Cerebellar nuclear complex (tissue), 1 donor: Measurements from ENCODE around the gene BRAP.
"Not testable (repeated sequence)": the region's sequence is repeated elsewhere in the genome, so short reads cannot be mapped to it uniquely, and the experiment has no call there.

Experiments used
- DNase-seq, 2 experiments: peaks; one replicate each; lab custom pipeline; 2025; lab: John Stamatoyannopoulos, UW

Gene BRAP

GRCh38 chr12:111677186-111677585, 8.6 kb downstream of the BRAP start:
- DNase-seq: no peak

- DNase-seq: no peak
Measured at GRCh38 chr12:111673503-111673902, 12.3 kb downstream of the BRAP start.

DNA sequence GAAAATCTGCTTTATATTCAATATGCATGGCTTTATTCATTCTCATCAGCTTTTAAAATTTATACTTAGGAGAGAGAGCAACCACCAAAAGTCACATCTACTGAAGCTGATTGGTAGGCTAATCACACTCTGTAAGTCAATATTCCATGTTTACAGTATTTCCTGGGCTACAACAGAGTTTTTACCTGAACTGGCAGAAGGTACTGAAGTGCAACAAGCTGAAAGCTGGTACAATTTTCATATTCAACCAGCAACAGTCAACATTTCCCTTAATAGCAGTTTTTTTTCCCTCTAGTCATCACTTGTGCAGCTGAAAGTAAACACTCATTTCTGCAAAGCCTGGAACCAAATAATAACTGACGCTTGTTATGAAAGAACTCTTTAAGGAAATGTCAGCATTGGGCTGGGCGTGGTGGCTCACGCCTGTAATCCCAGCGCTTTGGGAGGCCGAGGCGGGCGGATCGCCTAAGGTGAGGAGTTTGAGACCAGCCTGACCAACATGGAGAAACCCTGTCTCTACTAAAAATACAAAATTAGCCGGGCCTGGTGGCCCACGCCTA, 12.9 kb downstream of the BRAP start:
- no peak for DNase-seq

DNA sequence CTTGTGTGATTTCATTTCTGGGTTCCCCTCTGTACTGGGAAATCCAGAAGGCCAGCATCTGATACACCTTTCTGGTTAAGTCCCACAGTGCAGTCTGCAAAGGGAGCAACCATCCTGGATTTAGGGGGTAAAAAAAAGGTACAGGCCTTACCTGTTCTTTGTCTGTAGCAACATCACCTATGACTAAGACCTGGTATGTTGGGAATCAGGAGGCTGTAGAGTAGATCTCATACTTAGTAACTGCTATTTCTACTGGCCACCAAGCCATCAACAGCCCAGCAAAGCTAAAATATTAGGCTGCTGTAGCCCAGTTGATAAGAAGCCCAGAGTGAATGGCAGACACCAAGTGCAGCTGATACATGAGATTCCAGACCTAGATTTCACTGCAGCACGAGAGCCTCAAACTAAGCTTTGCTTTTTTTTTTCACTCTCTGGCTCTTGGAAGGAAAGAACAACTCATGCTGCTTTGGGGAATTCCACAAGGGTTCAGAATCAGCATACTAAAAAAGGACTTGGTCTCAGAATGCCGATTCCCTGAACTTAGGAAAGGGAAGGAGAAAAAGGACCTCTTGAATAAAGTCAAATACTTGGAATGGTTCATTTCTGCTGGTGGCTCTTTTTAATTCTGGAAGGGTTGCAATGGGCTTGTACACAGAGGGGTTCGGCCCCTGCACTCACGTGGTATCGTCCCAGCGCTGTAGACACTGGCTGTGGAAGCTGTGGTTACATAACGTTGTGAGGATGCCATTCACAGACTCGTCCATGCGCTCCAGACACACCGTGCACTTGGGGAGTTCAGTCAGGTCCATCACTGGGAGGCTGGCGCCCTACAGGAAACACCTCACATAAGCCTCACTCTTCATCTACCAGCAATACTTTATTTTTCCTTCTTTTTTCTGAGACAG, 20.5 kb downstream of the BRAP start:
- DNase-seq: no peak

- DNase-seq: no peak
Measured at GRCh38 chr12:111664499-111664898, 21.3 kb downstream of the BRAP start.

DNA sequence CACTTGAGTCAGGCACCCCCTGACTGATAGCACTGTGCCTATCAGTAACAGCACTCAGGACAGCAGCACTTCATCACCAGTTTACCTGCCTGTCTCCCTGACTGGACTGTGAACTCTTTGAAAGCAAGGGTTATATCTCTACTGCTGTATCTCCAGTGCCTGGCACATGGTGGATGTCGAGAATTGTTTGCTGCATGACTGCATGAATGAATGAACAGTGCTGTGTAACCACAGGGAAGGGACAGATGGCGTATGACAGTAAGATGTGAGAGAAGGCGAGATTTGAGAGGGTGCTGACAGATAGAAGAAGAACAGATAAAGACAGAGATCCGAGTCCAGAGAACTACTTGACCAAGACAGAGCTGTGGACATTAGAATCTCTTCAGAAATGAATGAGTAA, 29.7 kb downstream of the BRAP start:
- DNase-seq: peak in 1 of 2 experiments; percentile 9

DNA sequence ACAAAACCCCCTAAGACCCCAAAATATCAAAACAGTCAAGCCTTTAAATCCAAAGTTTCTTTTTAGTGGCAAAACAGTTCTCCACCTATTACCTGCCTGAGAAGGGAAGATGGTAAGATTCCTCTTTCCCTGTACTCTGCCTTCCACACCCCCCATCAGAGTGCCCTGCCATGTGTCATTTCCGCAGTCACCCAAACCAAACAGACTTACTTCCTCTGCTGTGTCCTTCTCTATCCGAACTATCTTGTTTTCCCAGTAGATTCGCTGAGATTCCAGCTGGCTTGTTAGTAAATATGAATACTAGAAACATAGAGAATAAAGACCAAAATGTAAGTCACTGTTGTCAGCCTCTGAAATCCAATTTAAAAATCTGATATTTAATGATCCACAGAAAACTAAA, 30.4 kb downstream of the BRAP start:
- DNase-seq: no peak

DNA sequence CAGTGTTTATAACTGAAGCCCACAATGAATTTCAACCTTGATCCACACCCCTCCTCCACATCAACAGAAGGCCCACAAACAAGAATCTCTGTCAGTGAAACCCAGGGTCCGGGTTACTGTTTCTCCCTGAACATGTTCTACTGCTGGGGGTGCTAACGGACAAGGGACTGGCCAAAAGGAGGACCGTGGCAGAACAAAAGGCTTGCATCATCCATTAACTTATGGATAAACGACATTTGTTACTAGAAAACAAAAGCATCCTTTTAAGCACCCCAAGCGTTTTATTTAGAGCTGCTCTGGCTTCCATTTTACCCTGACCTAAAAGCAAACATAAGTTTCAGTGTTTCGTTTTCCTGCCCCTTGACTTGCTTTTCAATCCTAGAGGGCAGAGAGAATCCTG, 32.2 kb downstream of the BRAP start:
- no peak for DNase-seq

GRCh38 chr12:111652530-111652929, 33.2 kb downstream of the BRAP start:
- DNase-seq: not testable (repeated sequence)

DNA sequence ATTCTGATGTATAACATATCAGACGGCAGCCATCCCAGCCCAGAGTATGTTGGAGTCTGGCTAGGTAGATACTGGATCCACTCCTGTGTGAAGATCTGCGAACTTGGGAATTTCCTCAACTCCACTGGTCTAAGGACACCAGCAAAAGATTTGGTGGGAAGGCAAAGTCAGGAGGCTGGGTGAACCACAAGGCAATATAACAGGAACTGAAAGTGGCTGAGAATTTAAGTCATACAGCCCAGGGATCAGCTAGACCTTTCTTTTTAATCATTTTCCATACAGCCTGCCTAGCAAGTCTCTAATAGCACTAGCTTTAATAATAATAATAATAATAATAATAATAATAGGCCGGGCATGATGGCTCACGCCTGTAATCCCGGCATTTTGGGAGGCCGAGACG, 34.8 kb downstream of the BRAP start:
- DNase-seq: no peak

DNA sequence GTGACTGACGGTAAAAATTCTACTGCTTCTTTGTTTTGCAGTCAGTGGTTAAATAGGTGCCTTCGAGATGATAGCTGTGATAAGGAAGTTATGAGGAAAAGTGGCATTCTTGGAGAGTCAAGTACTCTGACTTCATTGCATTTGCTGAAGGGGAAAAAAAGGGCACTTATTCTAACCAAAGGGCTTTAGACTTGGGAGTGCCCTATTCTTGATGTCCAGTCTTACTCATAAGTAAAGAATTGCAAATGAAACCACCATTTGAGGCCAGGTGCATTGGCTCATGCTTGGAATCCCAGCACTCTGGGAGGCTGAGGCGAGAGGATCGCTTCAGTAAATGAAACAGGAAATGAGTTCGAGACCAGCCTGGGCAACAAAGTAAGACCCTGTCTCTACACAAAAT, 40.3 kb downstream of the BRAP start:
- no peak for DNase-seq

DNA sequence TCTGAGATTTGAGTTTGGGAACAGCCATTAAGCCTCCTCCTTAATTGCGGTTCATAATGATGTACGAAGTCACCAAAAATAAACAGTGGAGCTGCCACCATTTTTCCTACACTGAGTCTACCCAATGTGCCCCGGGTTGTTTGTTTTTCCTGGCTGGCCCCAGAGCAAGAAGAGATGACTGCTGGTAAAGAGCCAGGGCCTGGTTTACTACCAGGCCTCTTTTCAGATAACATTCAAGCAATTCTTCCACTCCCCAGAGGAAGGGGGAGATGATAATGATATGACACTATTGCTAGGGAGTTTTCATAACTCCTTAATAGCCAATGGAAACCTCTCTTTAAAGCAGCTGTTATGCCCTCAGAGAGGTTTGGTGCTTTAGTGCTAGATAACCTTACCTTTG, 42.3 kb downstream of the BRAP start:
- no peak for DNase-seq

DNA sequence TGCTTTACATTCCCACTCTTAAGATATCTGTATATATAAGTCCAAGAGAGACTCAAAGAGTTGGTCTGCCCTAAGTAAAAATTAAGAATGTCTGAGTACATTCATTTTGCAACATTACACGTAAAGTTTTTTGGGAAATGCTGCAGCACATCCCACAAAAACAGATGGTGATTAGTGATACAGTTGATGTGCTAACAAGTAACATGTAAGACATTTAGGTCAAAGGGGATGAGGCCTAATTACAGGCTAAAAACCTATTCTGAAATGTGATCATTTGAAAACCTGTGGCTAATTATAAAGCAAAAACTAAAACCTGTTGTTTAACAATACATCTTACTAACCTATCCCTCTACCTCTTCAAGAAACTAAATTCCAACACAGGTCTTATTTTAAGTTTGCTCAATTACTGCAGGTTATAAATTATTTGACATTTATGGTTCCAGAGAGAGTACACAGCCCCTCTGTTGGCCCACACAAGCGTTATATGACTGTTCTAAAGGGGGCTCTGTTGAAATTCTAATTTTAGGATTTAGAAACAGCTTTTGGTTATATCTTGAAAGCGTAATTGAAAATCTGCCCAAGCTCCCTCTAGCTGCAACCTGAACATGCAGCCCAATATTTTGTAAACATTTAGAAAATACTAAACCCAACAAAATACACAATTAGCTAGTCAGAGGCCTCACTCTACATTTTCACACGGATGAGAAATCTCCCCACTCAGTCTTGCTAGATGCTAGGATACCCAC, 42.9 kb downstream of the BRAP start:
- no peak for DNase-seq

DNA sequence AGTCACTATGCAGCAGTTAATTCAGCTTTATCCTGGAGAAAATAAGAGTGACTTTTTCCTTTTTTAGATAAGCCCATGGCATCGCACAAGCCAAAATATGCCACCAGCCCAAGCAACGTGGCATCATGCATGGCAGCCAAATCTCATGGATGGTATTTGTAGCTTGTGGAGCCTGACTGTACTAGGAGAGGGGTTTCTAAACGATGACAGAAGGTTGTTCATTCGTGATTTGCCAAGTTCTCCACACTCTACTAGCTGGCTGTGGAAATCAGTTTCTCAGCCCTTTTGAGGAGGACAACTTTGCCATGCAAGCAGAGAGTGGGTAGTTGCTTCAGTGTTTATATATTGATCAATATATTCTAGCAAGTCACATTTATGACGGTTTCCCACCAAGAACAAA, 45.2 kb downstream of the BRAP start:
- DNase-seq: no peak

GRCh38 chr12:111638556-111638955, 47.2 kb downstream of the BRAP start:
- DNase-seq: no peak

DNA sequence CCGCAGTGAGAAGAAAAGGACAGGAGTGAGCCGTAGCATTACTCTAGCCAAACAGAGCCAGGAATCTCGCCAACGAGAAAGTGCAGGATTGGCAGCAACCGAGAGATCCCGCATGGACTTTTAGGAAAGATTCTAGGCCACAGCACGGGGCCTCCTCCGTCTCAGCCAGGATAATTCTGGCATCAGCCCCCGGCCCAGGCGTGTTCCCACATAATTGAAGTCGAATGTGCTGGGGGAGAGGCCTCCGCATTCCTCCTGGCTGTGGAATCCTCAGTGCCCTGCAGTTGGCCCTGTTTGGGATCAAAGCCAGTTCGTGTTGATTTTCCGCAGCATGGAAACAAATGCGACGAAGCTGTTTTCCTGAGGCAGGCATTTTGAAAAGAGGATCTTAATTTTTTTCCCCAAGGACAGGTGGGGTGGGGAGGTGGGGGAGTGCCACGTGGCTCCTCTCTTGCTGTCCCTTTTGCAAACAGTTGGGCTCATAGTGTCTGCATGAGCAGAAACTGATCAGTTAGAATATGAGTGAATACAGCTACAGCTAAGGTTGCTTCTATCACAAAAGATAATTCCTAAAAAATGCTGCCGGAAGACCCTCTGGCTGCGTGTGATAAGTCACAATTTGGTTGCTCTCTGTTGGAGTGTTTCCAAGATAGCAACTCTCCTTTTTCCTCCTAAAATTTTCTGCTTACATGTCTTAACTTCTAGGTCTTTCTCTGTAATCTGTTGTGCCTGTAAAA, 49.4 kb downstream of the BRAP start:
- DNase-seq: no peak

DNA sequence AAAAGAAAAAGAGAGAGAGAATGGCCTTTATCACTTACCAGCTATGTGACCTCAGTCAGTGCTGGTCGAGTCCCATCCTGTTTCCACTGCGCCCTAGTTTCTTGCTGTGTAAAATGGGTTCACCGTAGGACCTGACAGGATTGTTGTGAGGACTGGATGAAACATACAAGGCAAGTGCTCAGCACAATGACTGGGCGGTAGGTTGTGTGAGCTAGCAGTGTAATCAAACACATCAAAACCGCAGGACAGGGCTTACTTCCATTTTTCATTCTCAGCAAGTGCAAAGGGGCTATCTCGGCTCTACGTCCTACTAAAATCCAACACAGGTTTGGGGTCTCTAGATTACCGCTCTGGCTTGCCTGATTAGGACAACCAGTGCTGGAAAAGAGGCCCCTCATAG, 50.2 kb downstream of the BRAP start:
- no peak for DNase-seq

DNA sequence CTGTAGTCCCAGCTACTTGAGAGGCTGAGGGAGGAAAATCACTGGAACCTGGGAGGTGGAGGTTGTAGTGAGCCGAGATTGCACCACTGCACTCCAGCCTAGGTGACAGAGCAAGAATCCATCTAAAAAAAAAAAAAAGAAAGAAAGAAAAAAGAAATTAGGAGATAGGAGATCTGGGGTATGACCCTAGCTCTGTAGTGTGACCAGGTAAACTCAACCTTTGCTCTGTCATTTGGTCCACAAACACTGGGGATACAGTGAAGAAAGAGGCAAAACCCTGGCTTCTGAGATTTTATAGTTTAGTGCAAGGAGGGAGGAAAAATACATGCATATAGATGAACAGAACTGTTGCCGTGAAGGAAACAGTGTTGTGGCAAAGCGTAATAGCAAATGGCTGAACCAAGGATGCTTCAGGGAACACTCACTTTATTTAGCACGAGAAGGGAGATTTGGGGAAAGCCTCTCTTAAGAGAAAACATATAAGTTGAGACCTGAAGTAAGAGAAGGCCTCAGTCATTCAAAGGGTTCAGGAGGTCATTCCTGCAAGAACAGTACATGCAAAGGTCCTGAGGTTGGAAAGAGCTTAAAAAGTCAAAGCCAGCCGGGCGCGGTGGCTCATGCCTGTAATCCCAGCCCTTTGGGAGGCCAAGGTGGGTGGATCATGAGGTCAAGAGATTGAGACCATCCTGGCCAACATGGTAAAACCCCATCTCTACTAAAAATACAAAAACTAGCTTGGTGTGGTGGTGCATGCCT, 57.1 kb downstream of the BRAP start:
- no peak for DNase-seq

DNA sequence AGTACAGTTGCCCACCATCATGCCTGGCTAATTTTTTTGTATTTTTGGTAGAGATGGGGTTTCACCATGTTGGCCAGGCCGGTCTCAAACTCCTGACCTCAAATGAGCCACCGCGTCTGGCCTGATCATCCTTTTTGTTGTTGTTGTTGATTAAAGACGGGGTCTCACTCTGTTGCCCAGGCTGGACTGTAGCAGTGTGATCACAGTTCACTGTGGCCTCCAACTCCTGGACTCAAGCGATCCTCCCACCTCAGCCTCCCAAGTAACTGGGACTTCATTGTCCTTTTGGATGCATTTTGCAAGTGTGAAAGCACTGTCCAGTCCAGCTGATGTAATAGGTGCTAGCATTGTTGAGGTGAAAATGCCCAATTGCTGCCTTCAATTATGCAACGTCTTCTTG, 59.5 kb downstream of the BRAP start:
- no peak for DNase-seq

- no peak for DNase-seq
Measured at GRCh38 chr12:111624540-111624939, 61.2 kb downstream of the BRAP start.

GRCh38 chr12:111617841-111618240, 67.9 kb downstream of the BRAP start:
- DNase-seq: not testable (repeated sequence)
